Peyer's patch (tissue), 4 donors: ENCODE data around the gene ITGB8. TPM values are rescaled to one million over a fixed set of nuclear protein-coding genes. Genes with fewer than 3 reads are reported as not detected.

ENCODE experiments used
- DNase-seq, 3 donors: peaks; one replicate each; pipeline ENCODE4 v3.0.0-alpha.2; 2017 to 2019
- H3K27ac ChIP-seq, 4 donors: fragments of 200-600 bp; sonication (generic); one replicate each; pipeline ENCODE4 v1.5.1; 2016 to 2019
- H3K27me3 ChIP-seq, 2 donors: fragments of 200-600 bp; sonication (generic); one replicate each; pipeline ENCODE4 v1.5.1; 2019
- H3K36me3 ChIP-seq, 3 donors: fragments of 200-600 bp; sonication (generic); one replicate each; pipeline ENCODE4 v1.5.1; 2016 to 2019
- H3K4me1 ChIP-seq, 4 donors: fragments of 200-600 bp; sonication (generic); one replicate each; pipeline ENCODE4 v1.5.1; 2016 to 2019
- H3K4me3 ChIP-seq, 4 donors: fragments of 200-600 bp; sonication (generic); 1 replicate in 3 of 4; 2 replicates in 1 of 4; pipeline ENCODE4 v1.5.1; 2016 to 2019; ENCODE audit warnings: mild to moderate bottlenecking in 1 of 4
- H3K9me3 ChIP-seq, 4 donors: fragments of 200-600 bp; sonication (generic); one replicate each; pipeline ENCODE4 v1.5.1; 2016 to 2019; ENCODE audit warnings: mild to moderate bottlenecking in 1 of 4
- POLR2A ChIP-seq, 2 donors: fragments of 450-650 bp; IDR thresholded peaks; one replicate each; pipeline ENCODE4 v1.5.1; 2017; ENCODE audit warnings: antibody characterized with exemption in 2 of 2, mild to moderate bottlenecking in 2 of 2, moderate library complexity in 2 of 2
- total RNA-seq, 4 donors: library from RNA; depleted of rRNA; stranded (reverse); fragments of >200 nt; gene quantifications; one replicate each; pipeline ENCODE4 v1.1.0, GENCODE V29; 2016
- TF ChIP-seq, protein P1 (sequence below), 6 experiments: fragments of 450-650 bp in 4 of 6; fragments of 200-600 bp in 2 of 6; sonication (generic) in 1 of 6; IDR thresholded peaks; one replicate each; pipeline ENCODE4 v1.5.1; 2017 to 2019; ENCODE audit warnings: antibody characterized with exemption in 6 of 6, mild to moderate bottlenecking in 3 of 6, moderate library complexity in 1 of 6

ITGB8 gene
- total RNA-seq, 4 donors from 2014 or later, result 20.6 to 45.8 (median 32.7) TPM

DNA sequence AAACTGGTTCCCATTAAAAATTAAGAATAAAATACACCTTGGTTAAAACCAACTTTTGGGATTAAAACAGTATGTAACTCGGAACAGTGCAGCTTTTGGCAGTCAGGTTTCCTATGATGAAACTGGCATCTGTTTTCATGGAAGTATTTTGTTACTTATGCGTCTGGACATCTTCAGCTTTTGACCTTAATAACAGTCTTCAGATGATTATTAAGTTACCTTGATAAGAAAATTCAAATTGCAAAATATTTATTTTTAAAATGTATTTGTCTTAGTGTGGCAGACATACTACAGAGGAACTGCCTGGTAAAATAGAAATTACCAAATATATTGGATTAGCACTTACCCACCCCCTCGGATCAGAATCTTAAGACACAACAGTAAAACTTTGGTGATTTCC, 100.0 kb downstream of the ITGB8 start:
- no peak overlapping the region for H3K4me3 ChIP-seq
- no peak overlapping the region for H3K27ac ChIP-seq
- TF ChIP-seq POLR2A (IDR thresholded peaks at IDR 0.05), result no peak
- TF ChIP-seq, protein P1, sequence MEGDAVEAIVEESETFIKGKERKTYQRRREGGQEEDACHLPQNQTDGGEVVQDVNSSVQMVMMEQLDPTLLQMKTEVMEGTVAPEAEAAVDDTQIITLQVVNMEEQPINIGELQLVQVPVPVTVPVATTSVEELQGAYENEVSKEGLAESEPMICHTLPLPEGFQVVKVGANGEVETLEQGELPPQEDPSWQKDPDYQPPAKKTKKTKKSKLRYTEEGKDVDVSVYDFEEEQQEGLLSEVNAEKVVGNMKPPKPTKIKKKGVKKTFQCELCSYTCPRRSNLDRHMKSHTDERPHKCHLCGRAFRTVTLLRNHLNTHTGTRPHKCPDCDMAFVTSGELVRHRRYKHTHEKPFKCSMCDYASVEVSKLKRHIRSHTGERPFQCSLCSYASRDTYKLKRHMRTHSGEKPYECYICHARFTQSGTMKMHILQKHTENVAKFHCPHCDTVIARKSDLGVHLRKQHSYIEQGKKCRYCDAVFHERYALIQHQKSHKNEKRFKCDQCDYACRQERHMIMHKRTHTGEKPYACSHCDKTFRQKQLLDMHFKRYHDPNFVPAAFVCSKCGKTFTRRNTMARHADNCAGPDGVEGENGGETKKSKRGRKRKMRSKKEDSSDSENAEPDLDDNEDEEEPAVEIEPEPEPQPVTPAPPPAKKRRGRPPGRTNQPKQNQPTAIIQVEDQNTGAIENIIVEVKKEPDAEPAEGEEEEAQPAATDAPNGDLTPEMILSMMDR (IDR thresholded peaks at IDR 0.05), result no peak
- no peaks in the 10 kb centered on the region for H3K27me3 ChIP-seq
- no peaks in the 10 kb centered on the region for H3K36me3 ChIP-seq
- H3K9me3 ChIP-seq, result no peaks in the 10 kb centered on the region
- DNase-seq, result no peak
- no peaks in the 10 kb centered on the region for H3K4me1 ChIP-seq

DNA sequence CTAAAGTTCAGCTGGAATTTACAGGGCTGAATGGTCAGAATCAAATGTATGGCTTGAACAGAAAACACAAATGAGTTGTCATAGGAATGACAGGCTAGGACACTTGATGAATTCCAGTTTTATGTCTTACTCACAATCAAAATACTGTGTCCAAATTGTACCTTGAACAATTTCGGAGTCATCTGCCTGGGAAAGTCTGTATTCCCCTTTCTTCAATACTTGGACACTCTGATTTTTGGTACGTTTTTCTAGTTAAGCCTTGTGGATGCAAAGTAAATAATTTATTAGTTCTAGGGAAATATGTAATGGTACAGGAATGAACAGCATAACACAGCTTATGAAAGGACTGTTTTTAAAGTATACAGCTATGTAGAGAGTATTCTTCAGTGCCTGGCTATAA, 100.4 kb downstream of the ITGB8 start:
- Histone ChIP-seq H3K36me3 (no peaks in the 10 kb centered on the region), H3K4me3 (no peak overlapping the region), H3K27ac (no peak overlapping the region), H3K9me3 (no peaks in the 10 kb centered on the region), H3K4me1 (no peaks in the 10 kb centered on the region), H3K27me3 (no peaks in the 10 kb centered on the region)
- DNase-seq, result no peak
- TF ChIP-seq, protein P1 (IDR thresholded peaks at IDR 0.05), result no peak
- no peak for TF ChIP-seq POLR2A (IDR thresholded peaks at IDR 0.05)

DNA sequence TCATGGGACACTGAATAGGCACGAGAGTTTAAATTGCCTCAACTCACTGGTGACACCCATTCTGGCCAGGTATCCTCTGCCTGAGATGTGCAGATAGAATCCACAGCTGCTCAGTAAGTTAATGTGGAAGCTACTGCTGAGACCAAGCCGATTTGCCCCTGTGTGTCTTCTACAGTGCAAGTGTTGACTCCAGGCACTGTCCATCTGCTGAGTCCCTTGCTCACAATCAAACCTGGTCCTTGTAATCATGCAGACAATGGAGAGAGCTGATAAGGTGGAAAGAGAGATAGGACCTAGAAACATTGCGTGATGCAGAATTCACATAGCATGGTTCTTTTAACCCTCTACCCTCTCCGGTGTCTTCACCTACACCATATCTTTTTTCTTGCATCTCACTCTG, 101.4 kb downstream of the ITGB8 start:
- no peaks in the 10 kb centered on the region for H3K27me3 ChIP-seq
- no peaks in the 10 kb centered on the region for H3K36me3 ChIP-seq
- no peak overlapping the region for H3K4me3 ChIP-seq
- no peaks in the 10 kb centered on the region for H3K4me1 ChIP-seq
- no peak for DNase-seq
- H3K27ac ChIP-seq, result no peak overlapping the region
- no peaks in the 10 kb centered on the region for H3K9me3 ChIP-seq
- TF ChIP-seq POLR2A (IDR thresholded peaks at IDR 0.05), result no peak
- TF ChIP-seq, protein P1 (IDR thresholded peaks at IDR 0.05), result no peak

DNA sequence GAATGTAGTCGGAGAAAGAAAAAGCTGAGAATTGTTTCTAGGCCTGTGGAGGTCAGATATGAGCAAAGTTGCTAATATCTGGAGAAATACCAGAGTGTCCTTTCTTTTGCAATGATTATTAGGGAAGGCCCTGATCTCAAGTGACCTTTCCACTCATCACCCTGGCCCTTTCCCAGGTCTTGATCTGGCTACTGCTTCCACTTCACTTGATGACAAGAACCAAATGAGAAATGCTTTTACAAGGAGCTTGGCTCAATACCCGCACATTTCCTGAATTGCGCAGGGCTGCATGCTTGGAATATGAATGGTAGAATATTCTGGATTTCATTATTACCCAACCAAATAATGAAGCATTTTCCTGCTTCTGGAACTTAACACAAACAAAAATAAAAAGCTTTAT, 104.6 kb downstream of the ITGB8 start:
- H3K27me3 ChIP-seq, result no peaks in the 10 kb centered on the region
- peak in 1 of 3 donors; percentile 66 for DNase-seq
- H3K27ac ChIP-seq, result no peak overlapping the region
- H3K4me3 ChIP-seq, result no peak overlapping the region
- no peaks in the 10 kb centered on the region for H3K9me3 ChIP-seq
- H3K36me3 ChIP-seq, result no peaks in the 10 kb centered on the region
- TF ChIP-seq POLR2A (IDR thresholded peaks at IDR 0.05), result no peak
- TF ChIP-seq, protein P1 (IDR thresholded peaks at IDR 0.05), result no peak
- no peaks in the 10 kb centered on the region for H3K4me1 ChIP-seq

DNA sequence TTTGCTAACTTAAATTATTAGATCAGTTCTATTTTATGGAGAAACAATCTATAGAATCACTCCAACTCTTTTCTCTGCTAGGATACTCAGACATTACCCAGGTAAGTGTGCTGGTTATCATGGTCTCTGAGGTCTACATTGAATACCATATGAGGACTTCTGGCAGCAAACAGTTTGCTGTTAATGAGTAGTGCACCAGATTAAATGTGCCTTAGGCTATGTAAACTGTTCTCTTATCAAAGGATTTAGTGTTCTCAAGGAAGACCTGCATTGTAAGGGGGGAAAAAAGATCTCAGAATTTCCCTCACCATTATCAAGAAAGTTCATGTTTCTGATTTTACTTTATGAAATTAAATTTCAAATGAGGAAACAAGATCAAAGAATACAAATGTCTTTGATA, 107.5 kb downstream of the ITGB8 start:
- TF ChIP-seq POLR2A (IDR thresholded peaks at IDR 0.05), result no peak
- TF ChIP-seq, protein P1 (IDR thresholded peaks at IDR 0.05), result no peak
- Histone ChIP-seq H3K9me3 (no peaks in the 10 kb centered on the region), H3K27ac (no peak overlapping the region), H3K4me1 (no peaks in the 10 kb centered on the region), H3K36me3 (no peaks in the 10 kb centered on the region), H3K27me3 (no peaks in the 10 kb centered on the region), H3K4me3 (no peak overlapping the region)
- no peak for DNase-seq
